Fibroblast of the aortic adventitia (primary cell): ENCODE data around the gene ENOPH1. TPM values are rescaled to one million over a fixed set of nuclear protein-coding genes. Genes with fewer than 3 reads are reported as not detected.

Source experiments
- DNase-seq: peaks from one replicate; pipeline ENCODE4 v3.0.0-alpha.2; 2010; ENCODE audit warnings: low read depth
- H3K4me3 ChIP-seq: 2 replicates; pipeline ENCODE4 v1.5.1; 2011; ENCODE audit warnings: low read depth, mild to moderate bottlenecking, control low read depth, low read length, moderate library complexity
- CTCF ChIP-seq: IDR thresholded peaks from 2 replicates; pipeline ENCODE4 v1.5.1; 2011; ENCODE audit warnings: mild to moderate bottlenecking, low read length, control low read depth, inconsistent platforms; ENCODE audit not compliant: insufficient read depth
- total RNA-seq: library from RNA; depleted of rRNA; stranded (reverse); fragments of >200 nt; gene quantifications from 2 replicates; pipeline ENCODE4 v1.2.3, GENCODE V29; 2012; ENCODE audit warnings: low replicate concordance

ENOPH1 gene
- total RNA-seq, 1 donor: 42.2 TPM

- peak; percentile 15 for DNase-seq
- H3K4me3 ChIP-seq: no peak overlapping the region
- TF ChIP-seq CTCF: no peak
Measured at GRCh38 chr4:82493721-82494425, 63.5 kb downstream of the ENOPH1 start.

GRCh38 chr4:82495666-82496065 lies 65.3 kb downstream of the ENOPH1 start:
- no peak for DNase-seq
- TF ChIP-seq CTCF: no peak
- no peak overlapping the region for H3K4me3 ChIP-seq

GRCh38 chr4:82496349-82496748 lies 66.0 kb downstream of the ENOPH1 start:
- TF ChIP-seq CTCF: no peak
- H3K4me3 ChIP-seq: no peak overlapping the region
- no peak for DNase-seq

- TF ChIP-seq CTCF: no peak
- no peak overlapping the region for H3K4me3 ChIP-seq
- DNase-seq: peak; percentile 53
Measured at GRCh38 chr4:82499738-82500434, 69.5 kb downstream of the ENOPH1 start.

GRCh38 chr4:82500435-82501153 lies 70.2 kb downstream of the ENOPH1 start:
- H3K4me3 ChIP-seq: no peak overlapping the region
- DNase-seq: peak; percentile 45
- TF ChIP-seq CTCF: no peak

- no peak overlapping the region for H3K4me3 ChIP-seq
- no peak for TF ChIP-seq CTCF
- DNase-seq: no peak
Measured at GRCh38 chr4:82501154-82501442, 70.7 kb downstream of the ENOPH1 start.
